ENCODE data around the gene TRIM16. TPM values are rescaled to one million over a fixed set of nuclear protein-coding genes. Genes with fewer than 3 reads are reported as not detected.

Gene TRIM16
- total and polyA plus RNA-seq, 9 of the 15 experiments (the other 6 are each of a cell fraction or from before 2014, with no cell fraction given), result 3.5 to 9.2 (median 8.2) TPM

GRCh38 chr17:15651583-15652110, 32.5 kb downstream of the TRIM16 start (continued):
- TF ChIP-seq, protein P1, sequence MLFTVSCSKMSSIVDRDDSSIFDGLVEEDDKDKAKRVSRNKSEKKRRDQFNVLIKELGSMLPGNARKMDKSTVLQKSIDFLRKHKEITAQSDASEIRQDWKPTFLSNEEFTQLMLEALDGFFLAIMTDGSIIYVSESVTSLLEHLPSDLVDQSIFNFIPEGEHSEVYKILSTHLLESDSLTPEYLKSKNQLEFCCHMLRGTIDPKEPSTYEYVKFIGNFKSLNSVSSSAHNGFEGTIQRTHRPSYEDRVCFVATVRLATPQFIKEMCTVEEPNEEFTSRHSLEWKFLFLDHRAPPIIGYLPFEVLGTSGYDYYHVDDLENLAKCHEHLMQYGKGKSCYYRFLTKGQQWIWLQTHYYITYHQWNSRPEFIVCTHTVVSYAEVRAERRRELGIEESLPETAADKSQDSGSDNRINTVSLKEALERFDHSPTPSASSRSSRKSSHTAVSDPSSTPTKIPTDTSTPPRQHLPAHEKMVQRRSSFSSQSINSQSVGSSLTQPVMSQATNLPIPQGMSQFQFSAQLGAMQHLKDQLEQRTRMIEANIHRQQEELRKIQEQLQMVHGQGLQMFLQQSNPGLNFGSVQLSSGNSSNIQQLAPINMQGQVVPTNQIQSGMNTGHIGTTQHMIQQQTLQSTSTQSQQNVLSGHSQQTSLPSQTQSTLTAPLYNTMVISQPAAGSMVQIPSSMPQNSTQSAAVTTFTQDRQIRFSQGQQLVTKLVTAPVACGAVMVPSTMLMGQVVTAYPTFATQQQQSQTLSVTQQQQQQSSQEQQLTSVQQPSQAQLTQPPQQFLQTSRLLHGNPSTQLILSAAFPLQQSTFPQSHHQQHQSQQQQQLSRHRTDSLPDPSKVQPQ (CRISPR knock-in tag; IDR thresholded peaks at IDR 0.05; ENCODE audit: borderline replicate concordance), result no peak
- TF ChIP-seq, protein P2, sequence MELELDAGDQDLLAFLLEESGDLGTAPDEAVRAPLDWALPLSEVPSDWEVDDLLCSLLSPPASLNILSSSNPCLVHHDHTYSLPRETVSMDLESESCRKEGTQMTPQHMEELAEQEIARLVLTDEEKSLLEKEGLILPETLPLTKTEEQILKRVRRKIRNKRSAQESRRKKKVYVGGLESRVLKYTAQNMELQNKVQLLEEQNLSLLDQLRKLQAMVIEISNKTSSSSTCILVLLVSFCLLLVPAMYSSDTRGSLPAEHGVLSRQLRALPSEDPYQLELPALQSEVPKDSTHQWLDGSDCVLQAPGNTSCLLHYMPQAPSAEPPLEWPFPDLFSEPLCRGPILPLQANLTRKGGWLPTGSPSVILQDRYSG (tag; conservative IDR thresholded peaks at IDR 0.05; ENCODE audit: low read depth), result no peak
- no peak for TF ChIP-seq WHSC1 (IDR thresholded peaks at IDR 0.05; ENCODE audit: low read length)
- no peak for TF ChIP-seq PML (IDR thresholded peaks at IDR 0.05; ENCODE audit: low read length)
- TF ChIP-seq KHSRP (IDR thresholded peaks at IDR 0.05), result no peak
- no peak for TF ChIP-seq TFAM (CRISPR knock-in tag; conservative IDR thresholded peaks at IDR 0.05)
- no peak for TF ChIP-seq LEF1 (IDR thresholded peaks at IDR 0.05)
- TF ChIP-seq, protein P3, sequence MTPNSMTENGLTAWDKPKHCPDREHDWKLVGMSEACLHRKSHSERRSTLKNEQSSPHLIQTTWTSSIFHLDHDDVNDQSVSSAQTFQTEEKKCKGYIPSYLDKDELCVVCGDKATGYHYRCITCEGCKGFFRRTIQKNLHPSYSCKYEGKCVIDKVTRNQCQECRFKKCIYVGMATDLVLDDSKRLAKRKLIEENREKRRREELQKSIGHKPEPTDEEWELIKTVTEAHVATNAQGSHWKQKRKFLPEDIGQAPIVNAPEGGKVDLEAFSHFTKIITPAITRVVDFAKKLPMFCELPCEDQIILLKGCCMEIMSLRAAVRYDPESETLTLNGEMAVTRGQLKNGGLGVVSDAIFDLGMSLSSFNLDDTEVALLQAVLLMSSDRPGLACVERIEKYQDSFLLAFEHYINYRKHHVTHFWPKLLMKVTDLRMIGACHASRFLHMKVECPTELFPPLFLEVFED (CRISPR knock-in tag; conservative IDR thresholded peaks at IDR 0.05), result no peak
- TF ChIP-seq NBN (IDR thresholded peaks at IDR 0.05; ENCODE audit: low read depth), result 0 out of 2 replicates have a peak, but pooled peaks have one; percentile 49
- no peak for TF ChIP-seq SMAD3 (CRISPR knock-in tag; conservative IDR thresholded peaks at IDR 0.05)
- no peak for TF ChIP-seq ZBTB49 (CRISPR knock-in tag; IDR thresholded peaks at IDR 0.05; ENCODE audit: borderline replicate concordance)
- TF ChIP-seq FOXP4 (CRISPR knock-in tag; IDR thresholded peaks at IDR 0.05; ENCODE audit: borderline replicate concordance), result no peak
- no peak for TF ChIP-seq ZNF75A (CRISPR knock-in tag; IDR thresholded peaks at IDR 0.05)
- no peak for TF ChIP-seq ZNF274 (IDR thresholded peaks at IDR 0.05; ENCODE audit: borderline replicate concordance, low read depth, low read length)
- no peak for TF ChIP-seq ZC3H11A (IDR thresholded peaks at IDR 0.05; ENCODE audit: low read depth, low read length)
- TF ChIP-seq PHF20 (IDR thresholded peaks at IDR 0.05; ENCODE audit: partially characterized antibody), result no peak
- TF ChIP-seq, protein P4, sequence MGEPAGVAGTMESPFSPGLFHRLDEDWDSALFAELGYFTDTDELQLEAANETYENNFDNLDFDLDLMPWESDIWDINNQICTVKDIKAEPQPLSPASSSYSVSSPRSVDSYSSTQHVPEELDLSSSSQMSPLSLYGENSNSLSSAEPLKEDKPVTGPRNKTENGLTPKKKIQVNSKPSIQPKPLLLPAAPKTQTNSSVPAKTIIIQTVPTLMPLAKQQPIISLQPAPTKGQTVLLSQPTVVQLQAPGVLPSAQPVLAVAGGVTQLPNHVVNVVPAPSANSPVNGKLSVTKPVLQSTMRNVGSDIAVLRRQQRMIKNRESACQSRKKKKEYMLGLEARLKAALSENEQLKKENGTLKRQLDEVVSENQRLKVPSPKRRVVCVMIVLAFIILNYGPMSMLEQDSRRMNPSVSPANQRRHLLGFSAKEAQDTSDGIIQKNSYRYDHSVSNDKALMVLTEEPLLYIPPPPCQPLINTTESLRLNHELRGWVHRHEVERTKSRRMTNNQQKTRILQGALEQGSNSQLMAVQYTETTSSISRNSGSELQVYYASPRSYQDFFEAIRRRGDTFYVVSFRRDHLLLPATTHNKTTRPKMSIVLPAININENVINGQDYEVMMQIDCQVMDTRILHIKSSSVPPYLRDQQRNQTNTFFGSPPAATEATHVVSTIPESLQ (CRISPR knock-in tag; IDR thresholded peaks at IDR 0.05), result no peak

Data from K562 (cell line).